ENCODE data around the gene NKD1.

Gene NKD1

GRCh38 chr16:50678531-50678930 lies 130.3 kb downstream of the NKD1 start:
- DNase-seq, result no peak

DNA sequence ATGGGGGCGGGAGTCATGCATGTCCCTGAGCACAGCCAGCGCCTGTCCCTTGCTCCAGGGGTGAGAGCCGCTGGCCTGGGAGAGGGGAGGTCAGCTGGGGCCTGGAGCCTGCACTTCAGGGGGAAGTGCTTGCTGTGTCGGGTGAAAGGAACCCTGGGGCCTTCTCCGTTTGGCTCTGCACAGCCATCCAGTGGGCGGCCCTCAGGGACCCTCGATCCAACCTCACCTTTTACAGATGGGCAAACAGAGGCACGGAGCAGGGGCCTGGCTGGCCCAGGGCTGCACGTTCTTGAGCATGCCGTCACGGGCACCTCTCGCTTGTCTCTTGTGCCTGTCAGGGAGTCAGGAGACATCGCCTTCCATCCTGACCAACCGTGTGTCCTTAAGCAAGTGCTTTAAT lies 131.1 kb downstream of the NKD1 start:
- DNase-seq, result no peak

GRCh38 chr16:50679676-50680555 lies 131.7 kb downstream of the NKD1 start:
- no peak for DNase-seq

DNA sequence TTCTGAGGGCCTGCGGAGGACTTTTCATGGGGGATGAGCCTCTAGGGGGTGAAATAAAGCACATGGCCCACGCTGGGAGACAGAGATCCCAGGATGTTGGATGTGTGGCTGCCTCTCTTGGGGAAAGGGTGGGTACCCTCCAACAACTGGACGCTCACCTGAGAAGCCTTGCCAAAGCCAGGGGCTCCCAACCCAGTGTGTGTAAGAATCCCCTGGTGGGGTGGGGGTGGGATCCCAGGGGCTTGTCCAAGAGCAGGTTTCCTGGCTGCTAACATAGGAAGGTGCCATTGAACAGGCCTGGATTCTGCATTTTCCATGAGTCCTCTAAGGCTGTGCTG lies 132.3 kb downstream of the NKD1 start:
- DNase-seq, result no peak

- DNase-seq, result no peak
Observed at GRCh38 chr16:50681021-50681885, 133.1 kb downstream of the NKD1 start, which contains the start of gene SNX20. SNX20 (minus strand) TSS chr16:50681312; CDS start chr16:50677526, 3,786 bp downstream.

GRCh38 chr16:50683689-50684374 lies 135.6 kb downstream of the NKD1 start:
- no peak for DNase-seq

GRCh38 chr16:50684823-50685461 lies 136.7 kb downstream of the NKD1 start:
- DNase-seq, result no peak

DNA sequence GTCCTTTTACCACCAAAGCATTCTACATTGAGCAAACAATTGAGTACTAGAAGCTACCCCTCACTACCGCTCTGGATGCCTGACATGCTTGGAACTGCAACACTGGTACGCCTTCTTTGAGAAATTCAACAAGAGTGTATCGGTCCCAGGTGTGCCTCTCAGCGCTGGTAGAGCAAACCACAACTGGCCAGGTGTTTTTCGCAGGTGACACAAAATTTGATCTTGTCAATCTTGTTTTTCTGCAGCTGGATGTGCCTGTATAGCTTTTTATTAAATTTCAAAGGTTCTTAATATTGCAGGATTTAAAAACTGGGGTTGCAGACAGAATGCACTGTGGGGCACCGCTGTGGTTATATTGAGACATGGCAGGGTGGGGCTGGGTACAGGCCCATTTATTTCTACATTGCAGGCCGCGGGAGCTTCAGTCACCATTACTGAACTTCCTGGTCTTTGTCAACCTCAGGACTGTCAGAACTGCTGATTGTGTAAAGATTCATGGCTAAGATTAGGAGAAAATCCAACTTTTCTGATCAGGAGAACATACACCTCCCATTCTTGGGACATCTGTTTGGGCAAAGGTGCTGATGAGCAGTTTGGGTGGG lies 137.4 kb downstream of the NKD1 start:
- DNase-seq, result no peak

GRCh38 chr16:50688083-50688482 lies 139.9 kb downstream of the NKD1 start:
- DNase-seq, result no peak

DNA sequence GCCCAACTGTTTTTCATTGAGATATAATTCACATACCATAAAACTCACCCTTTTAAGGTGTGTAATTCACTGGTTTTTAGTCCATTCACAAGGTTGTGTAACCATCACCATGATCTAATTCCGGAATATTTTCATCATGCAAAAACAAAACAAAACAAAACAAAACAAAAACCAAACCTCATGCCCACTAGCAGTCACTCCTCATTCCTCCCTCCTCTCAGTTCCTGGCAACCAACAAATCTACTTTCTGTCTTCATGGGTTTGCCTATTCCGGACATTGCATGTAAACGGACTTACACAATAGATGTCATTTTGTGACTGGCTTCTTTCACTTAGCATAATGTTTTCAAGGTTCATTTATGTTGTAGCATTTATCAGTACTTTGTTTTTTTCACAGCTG lies 140.7 kb downstream of the NKD1 start:
- no peak for DNase-seq

DNA sequence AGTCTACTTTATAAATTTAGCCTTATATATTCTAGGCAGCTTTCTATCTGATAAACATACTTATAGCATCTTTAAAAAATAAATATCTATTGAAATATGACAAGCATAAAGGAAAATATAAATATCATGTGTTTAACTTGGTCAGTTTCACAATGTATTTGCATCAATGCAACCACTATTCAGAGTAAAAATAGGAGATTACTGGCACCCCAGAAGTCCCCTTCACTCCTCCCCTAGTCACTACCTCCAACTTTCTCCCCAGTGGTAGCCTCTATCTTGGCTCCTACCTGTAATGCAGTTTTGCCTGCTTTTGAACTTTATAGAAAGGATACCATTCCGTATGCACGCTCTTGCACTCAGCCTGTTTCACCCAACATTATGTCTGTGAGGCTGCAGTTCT lies 142.0 kb downstream of the NKD1 start:
- DNase-seq, result no peak

GRCh38 chr16:50692644-50692998 lies 144.4 kb downstream of the NKD1 start:
- no peak for DNase-seq

- DNase-seq, result no peak
Observed at GRCh38 chr16:50692999-50693781, 145.0 kb downstream of the NKD1 start, which contains the start of gene NOD2. NOD2 (plus strand) TSS chr16:50693606; CDS start chr16:50699496, 5,890 bp downstream.

DNA sequence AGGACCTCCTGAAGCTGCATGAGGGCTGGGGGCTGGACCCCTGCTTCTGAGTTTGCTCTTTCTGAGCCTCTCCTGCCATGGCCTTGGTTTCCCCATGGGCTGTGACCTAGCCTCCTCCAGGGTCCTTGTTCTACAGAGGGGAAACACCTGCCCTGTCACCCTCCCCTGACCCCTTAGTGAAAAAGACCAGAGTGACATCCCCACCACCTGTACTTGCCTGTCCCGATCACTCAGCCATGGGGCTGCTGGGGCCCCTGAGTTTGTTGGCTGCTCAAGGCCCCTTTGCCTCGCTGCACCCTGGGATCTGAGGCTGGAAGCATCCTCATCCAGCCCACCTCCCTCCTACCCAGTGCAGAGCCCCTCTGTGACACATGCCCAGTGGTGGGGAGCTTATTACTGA lies 146.0 kb downstream of the NKD1 start:
- DNase-seq, result no peak

- no peak for DNase-seq
Observed at GRCh38 chr16:50695017-50696000, 147.1 kb downstream of the NKD1 start.

DNA sequence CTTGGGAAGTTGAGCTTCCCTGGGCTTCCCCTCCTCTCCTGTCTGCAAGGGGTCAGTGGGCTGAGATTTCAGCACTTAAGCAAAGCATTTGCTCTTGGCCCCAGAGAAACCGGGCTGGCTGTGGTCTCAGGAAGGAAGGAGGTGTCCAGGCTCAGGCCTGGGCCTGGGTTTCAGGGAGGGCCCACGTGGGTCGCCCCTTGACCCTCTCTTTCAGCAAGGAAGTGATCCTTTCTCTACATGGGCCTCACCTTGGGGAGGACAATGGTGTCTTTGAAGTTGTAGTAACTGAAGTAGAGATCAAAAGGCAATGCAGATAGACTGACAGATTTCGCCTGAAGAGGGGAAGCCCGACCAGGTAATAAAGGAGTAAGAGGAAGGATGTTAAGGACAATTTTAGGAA lies 147.9 kb downstream of the NKD1 start:
- no peak for DNase-seq

DNA sequence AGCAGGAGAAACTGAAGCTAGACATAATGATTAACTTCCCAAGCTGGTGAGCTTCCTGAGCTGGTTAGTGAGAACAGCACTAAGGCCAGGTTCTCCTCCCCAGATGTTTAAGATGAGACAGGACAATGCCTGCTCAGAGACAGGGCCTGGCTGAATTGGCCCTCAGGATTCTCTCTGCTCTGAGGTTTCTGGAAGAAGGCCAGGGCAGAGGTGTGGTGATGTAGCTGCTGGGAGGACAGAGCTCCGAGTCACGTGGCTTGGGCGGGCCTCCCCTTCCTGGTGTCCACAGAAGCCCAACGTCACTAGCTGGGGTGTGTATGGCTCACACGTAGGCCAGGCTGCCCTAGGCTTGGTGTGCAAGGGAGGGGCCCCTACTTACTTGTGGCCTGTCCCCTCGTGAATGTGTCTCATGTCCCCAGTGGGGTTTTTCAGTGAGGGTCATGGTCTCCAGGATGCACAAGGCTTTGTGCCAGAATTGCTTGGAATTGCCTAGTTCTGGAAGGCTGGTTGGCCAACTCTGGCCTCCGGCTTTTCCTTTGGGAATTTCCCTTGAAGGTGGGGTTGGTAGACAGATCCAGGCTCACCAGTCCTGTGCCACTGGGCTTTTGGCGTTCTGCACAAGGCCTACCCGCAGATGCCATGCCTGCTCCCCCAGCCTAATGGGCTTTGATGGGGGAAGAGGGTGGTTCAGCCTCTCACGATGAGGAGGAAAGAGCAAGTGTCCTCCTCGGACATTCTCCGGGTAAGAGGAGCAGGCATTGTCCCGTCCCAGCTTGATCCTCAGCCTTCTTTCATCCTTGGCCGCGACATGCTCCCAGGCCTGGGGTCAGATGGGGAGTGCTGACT lies 148.6 kb downstream of the NKD1 start:
- no peak for DNase-seq

GRCh38 chr16:50697421-50697715 lies 149.2 kb downstream of the NKD1 start:
- no peak for DNase-seq

All from NCI-H187 (cell line).